ENCODE data around the gene CAMK1D. TPM values are rescaled to one million over a fixed set of nuclear protein-coding genes. Genes with fewer than 3 reads are reported as not detected.

CAMK1D gene
- total RNA-seq, 3 donors from 2014 or later (not counting 1 experiment from before 2014, with no cell fraction given), result 44.2 to 56.4 (median 49.7) TPM

DNA sequence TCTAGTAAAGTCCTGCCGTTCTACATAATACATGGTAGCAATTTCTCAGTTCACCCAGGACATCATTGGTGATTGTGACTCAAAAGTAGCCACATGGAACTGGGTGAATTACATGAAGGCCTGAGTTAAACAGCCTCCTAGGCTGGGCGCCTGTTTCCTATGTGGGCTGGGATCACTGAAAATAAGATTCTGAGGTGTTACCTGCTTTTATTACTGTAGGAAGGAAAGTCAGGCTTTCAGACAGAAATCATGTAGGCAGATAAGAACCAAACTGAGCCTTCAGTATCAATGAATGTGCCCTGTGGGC, 160.4 kb downstream of the CAMK1D start:
- Mint-ChIP-seq H3K4me1 (peaks cover 79 to 80% of the 10 kb centered on the region in 2 donors), H3K9me3 (no peaks in the 10 kb centered on the region), H3K4me3 (no peak overlapping the region), H3K27ac (no peak overlapping the region), H3K36me3 (no peaks in the 10 kb centered on the region), H3K27me3 (ENCODE audit: low read depth in 2 of 2) (no peaks in the 10 kb centered on the region)
- Histone ChIP-seq H3K27me3 (ENCODE audit: control insufficient read depth, insufficient read depth, low read length) (no peaks in the 10 kb centered on the region), H3K4me1 (ENCODE audit: control insufficient read depth, insufficient read depth, low read length) (peaks cover 64% of the 10 kb centered on the region), H3K36me3 (ENCODE audit: control insufficient read depth, insufficient read depth, low read length) (no peaks in the 10 kb centered on the region), H3K4me3 (ENCODE audit: low read length) (no peak overlapping the region), H3K9me3 (ENCODE audit: control insufficient read depth, insufficient read depth, low read length) (no peaks in the 10 kb centered on the region), H3K27ac (ENCODE audit: low read length) (no peak overlapping the region)
- no peak for ATAC-seq
- WGBS (ENCODE audit: insufficient coverage), result 89% methylated on average over 2 of the region's 2 CpGs
- DNase-seq, result no peak
- intact Hi-C loops (cut with micrococcal nuclease), result loop anchor here (10.0 kb wide), 1 partner anchor 155 kb away; no protein-coding TSS in a partner anchor
- TF ChIP-seq, protein P1, sequence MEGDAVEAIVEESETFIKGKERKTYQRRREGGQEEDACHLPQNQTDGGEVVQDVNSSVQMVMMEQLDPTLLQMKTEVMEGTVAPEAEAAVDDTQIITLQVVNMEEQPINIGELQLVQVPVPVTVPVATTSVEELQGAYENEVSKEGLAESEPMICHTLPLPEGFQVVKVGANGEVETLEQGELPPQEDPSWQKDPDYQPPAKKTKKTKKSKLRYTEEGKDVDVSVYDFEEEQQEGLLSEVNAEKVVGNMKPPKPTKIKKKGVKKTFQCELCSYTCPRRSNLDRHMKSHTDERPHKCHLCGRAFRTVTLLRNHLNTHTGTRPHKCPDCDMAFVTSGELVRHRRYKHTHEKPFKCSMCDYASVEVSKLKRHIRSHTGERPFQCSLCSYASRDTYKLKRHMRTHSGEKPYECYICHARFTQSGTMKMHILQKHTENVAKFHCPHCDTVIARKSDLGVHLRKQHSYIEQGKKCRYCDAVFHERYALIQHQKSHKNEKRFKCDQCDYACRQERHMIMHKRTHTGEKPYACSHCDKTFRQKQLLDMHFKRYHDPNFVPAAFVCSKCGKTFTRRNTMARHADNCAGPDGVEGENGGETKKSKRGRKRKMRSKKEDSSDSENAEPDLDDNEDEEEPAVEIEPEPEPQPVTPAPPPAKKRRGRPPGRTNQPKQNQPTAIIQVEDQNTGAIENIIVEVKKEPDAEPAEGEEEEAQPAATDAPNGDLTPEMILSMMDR (IDR thresholded peaks at IDR 0.05), result no peak

DNA sequence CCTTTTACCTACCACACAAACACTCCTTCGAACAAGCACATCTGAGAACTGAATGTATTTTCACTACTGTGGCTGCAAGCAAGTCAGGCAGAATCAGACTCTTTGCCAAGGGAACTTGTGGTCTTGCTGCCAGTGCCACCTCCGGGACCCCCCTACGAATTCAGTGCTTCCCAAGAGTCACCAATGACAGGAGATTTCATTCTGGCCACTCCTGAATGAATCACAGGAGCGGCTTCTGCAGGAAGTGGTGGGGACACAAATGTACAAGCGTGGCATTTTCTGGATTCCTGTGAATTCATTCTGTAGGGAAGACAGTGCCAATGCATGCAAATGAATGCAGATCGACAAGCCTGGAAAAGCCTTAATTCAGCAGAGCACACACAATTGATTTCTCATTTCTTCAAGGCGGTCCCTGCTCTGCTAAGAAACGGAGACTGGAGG, 161.2 kb downstream of the CAMK1D start:
- WGBS (ENCODE audit: insufficient coverage), result 52% methylated on average over 8 of the region's 8 CpGs
- no peaks in the 10 kb centered on the region for H3K27me3 Mint-ChIP-seq (ENCODE audit: low read depth in 2 of 2)
- Histone ChIP-seq H3K36me3 (ENCODE audit: control insufficient read depth, insufficient read depth, low read length) (no peaks in the 10 kb centered on the region), H3K9me3 (ENCODE audit: control insufficient read depth, insufficient read depth, low read length) (no peaks in the 10 kb centered on the region), H3K4me3 (ENCODE audit: low read length) (no peak overlapping the region), H3K27me3 (ENCODE audit: control insufficient read depth, insufficient read depth, low read length) (no peaks in the 10 kb centered on the region), H3K4me1 (ENCODE audit: control insufficient read depth, insufficient read depth, low read length) (peaks cover 70% of the 10 kb centered on the region), H3K27ac (ENCODE audit: low read length) (no peak overlapping the region)
- peaks cover 72 to 80% of the 10 kb centered on the region in 2 donors for H3K4me1 Mint-ChIP-seq
- intact Hi-C loops (cut with micrococcal nuclease), result loop anchor here (10.0 kb wide), 1 partner anchor 156 kb away; no protein-coding TSS in a partner anchor
- peak overlapping the region; percentile 26 to 38 for H3K27ac Mint-ChIP-seq
- H3K36me3 Mint-ChIP-seq, result no peaks in the 10 kb centered on the region
- DNase-seq (no peak), ATAC-seq (no peak)
- TF ChIP-seq, protein P1 (IDR thresholded peaks at IDR 0.05), result no peak
- H3K9me3 Mint-ChIP-seq, result no peaks in the 10 kb centered on the region
- H3K4me3 Mint-ChIP-seq, result peak overlapping the region; percentile 65

DNA sequence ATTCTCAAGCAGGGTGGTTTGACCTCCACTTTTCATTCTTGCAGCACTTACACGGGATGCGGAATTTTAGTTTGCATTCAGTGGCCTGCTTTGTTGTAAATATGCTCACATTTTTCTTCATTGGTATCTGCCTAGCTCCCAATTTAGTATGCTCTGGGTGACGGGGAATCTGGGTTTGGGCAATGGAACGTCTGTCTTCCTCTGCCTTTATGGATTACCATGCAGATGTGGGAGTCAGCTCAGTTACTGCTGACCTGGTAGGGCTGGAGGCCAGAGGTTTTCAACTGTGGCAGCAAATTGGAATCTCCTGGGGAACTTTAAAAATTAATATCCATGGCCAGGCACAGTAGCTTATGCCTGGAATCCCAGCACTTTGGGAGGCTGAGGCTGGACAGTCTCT, 161.6 kb downstream of the CAMK1D start:
- Mint-ChIP-seq H3K9me3 (no peaks in the 10 kb centered on the region), H3K27me3 (ENCODE audit: low read depth in 2 of 2) (no peaks in the 10 kb centered on the region), H3K4me1 (peaks cover 72 to 81% of the 10 kb centered on the region in 2 donors), H3K4me3 (no peak overlapping the region), H3K36me3 (no peaks in the 10 kb centered on the region), H3K27ac (no peak overlapping the region)
- Histone ChIP-seq H3K9me3 (ENCODE audit: control insufficient read depth, insufficient read depth, low read length) (no peaks in the 10 kb centered on the region), H3K27me3 (ENCODE audit: control insufficient read depth, insufficient read depth, low read length) (no peaks in the 10 kb centered on the region), H3K4me1 (ENCODE audit: control insufficient read depth, insufficient read depth, low read length) (peaks cover 75% of the 10 kb centered on the region), H3K27ac (ENCODE audit: low read length) (no peak overlapping the region), H3K36me3 (ENCODE audit: control insufficient read depth, insufficient read depth, low read length) (no peaks in the 10 kb centered on the region), H3K4me3 (ENCODE audit: low read length) (no peak overlapping the region)
- WGBS (ENCODE audit: insufficient coverage), result 74% methylated on average over 4 of the region's 4 CpGs
- no peak for ATAC-seq
- TF ChIP-seq, protein P1 (IDR thresholded peaks at IDR 0.05), result no peak
- no peak for DNase-seq
- intact Hi-C loops (cut with micrococcal nuclease), result loop anchor here (10.0 kb wide), 1 partner anchor 156 kb away; no protein-coding TSS in a partner anchor

DNA sequence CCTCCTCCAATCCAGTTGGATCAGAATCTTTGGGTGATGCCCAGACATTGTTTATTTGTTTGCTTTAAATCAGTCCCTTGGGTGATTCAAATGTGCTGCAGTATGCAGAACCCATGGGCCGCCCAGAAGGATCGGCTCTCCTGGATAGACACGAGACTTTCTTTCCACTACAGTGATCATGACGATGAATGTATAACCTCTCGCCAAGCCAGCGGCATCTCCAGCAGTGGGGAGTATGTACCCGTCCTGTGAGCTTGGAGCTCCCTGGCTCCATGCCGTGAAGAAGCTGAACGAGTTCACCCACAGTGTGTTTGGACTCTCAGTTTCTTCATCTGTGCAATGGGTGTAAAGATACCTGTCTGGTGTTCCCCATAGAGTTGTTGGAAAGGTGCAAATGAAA, 162.3 kb downstream of the CAMK1D start:
- H3K4me1 Mint-ChIP-seq, result peaks cover 78 to 81% of the 10 kb centered on the region in 2 donors
- 97% methylated on average over 9 of the region's 9 CpGs for WGBS (ENCODE audit: insufficient coverage)
- DNase-seq (no peak), ATAC-seq (no peak)
- Histone ChIP-seq H3K27me3 (ENCODE audit: control insufficient read depth, insufficient read depth, low read length) (no peaks in the 10 kb centered on the region), H3K9me3 (ENCODE audit: control insufficient read depth, insufficient read depth, low read length) (no peaks in the 10 kb centered on the region), H3K36me3 (ENCODE audit: control insufficient read depth, insufficient read depth, low read length) (no peaks in the 10 kb centered on the region), H3K4me1 (ENCODE audit: control insufficient read depth, insufficient read depth, low read length) (peaks cover 74% of the 10 kb centered on the region), H3K27ac (ENCODE audit: low read length) (no peak overlapping the region), H3K4me3 (ENCODE audit: low read length) (no peak overlapping the region)
- TF ChIP-seq, protein P1 (IDR thresholded peaks at IDR 0.05), result no peak
- no peaks in the 10 kb centered on the region for H3K27me3 Mint-ChIP-seq (ENCODE audit: low read depth in 2 of 2)
- H3K36me3 Mint-ChIP-seq, result no peaks in the 10 kb centered on the region
- H3K4me3 Mint-ChIP-seq, result no peak overlapping the region
- no peak overlapping the region for H3K27ac Mint-ChIP-seq
- intact Hi-C loops (cut with micrococcal nuclease), result loop anchor here (10.0 kb wide), 1 partner anchor 157 kb away; no protein-coding TSS in a partner anchor
- H3K9me3 Mint-ChIP-seq, result no peaks in the 10 kb centered on the region
